T-helper 22 cell (primary cell): ENCODE data around the gene MC2R.
"Not testable (repeated sequence)": the region's sequence is repeated elsewhere in the genome, so short reads cannot be mapped to it uniquely, and the experiment has no call there.

ENCODE experiments used
- DNase-seq: peaks from one replicate; pipeline ENCODE4 v3.0.0-alpha.2; 2020; ENCODE audit warnings: low read depth

Gene MC2R

GRCh38 chr18:13892098-13892497 lies 23.2 kb downstream of the MC2R start:
- no peak for DNase-seq

- no peak for DNase-seq
Measured at GRCh38 chr18:13890761-13891361, 24.5 kb downstream of the MC2R start.

DNA sequence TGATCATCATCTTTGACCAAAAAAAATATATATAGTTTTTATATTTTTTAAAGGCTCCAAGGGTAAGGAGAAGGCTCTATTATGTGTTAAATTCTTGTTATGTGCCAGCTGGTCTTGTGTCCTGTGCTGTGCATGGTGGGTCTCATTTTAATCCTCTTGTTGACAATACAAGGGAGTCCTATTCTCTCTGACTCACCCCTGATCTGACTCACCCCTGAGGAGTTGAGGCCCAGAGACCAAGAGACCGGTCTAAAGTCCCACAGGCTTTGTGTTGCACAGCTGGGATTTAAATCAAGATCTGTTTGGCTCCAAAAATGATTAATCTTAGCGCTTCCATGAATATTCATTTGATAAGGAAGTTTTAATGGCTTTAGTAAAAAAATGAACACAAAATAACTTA lies 25.7 kb downstream of the MC2R start:
- no peak for DNase-seq

- DNase-seq, result no peak
Measured at GRCh38 chr18:13888191-13888716, 27.1 kb downstream of the MC2R start.

GRCh38 chr18:13885009-13885408 lies 30.3 kb downstream of the MC2R start:
- DNase-seq, result no peak

DNA sequence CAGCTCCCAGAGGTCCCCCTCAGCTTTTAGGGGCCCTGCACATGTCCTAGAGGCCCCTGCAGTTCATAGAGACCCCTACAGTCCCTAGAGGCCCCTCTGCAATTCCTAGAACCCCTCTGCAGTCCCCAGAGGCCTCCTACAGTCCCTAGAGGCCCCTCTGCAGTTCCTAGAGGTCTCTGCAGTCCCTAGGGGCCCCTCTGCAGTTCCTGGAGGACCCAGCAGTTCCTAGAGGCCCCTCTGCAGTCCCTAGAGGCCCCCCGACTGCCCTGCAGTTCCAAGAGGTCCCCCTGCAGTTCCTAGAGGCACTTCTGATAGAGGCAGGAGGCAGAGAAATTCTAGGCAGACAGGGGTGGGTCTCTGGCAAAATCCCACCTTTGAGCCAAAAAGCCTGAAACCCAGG lies 35.4 kb downstream of the MC2R start:
- no peak for DNase-seq

DNA sequence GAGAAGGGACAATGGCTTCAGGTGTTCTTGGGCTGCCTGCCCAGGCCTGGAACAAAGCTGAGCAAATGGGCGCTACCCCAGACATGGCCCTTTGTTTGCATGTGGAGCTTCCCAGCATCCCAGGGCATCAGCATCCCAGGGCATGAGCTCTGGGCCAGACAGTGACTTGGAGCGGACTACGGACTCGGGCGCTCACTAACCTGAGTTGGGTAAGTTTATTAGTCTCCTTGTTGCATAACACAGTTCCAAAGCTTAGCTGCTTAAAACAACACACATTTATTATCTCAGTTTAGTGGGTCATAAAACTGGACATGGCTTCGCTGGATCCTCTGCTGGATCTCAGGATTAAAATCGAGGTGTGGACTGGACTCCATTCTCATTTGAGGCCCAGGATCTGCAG lies 35.8 kb downstream of the MC2R start:
- no peak for DNase-seq

- no peak for DNase-seq
Measured at GRCh38 chr18:13878857-13879256, 36.5 kb downstream of the MC2R start.

- no peak for DNase-seq
Measured at GRCh38 chr18:13877157-13877556, 38.2 kb downstream of the MC2R start.

GRCh38 chr18:13874558-13874957 lies 40.8 kb downstream of the MC2R start:
- DNase-seq, result no peak

DNA sequence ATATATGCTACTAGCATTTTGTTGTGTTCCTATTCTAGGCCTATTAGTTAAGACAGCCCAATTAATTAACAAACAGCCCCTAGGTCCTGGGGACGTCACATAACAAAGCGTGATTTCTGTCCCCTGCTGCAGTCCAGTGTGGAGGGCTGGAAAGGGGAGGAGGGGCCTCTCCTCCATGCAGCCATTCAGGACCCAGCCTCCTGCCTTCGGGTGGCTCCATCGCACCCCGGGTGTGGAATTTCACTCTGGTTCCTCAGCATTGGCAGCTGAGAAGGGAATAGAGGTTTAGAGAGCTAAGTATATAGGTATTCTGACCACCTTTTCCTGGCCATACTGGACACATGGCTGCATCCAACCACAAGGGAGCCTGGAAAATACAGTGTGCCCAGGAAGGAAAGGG lies 42.4 kb downstream of the MC2R start:
- DNase-seq, result no peak

DNA sequence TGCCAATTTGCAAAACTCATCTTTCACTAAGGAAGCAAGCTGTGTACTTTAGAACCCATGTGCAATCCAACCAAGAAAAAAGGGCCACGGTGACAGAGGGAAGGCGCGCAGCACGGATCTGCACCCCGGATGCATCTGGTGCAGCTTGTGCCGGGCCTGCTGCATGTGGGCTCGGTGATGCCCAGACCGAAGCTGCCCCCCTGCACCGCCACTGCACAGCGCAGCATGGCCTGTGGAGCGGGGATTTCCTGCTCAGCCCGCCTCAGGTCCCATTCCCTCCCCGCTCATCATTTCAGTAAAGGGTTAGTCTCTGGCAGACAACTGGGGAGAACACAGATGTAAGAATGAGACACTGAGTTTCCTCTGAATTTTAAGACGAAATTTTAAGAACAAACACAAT lies 43.0 kb downstream of the MC2R start:
- DNase-seq, result no peak

DNA sequence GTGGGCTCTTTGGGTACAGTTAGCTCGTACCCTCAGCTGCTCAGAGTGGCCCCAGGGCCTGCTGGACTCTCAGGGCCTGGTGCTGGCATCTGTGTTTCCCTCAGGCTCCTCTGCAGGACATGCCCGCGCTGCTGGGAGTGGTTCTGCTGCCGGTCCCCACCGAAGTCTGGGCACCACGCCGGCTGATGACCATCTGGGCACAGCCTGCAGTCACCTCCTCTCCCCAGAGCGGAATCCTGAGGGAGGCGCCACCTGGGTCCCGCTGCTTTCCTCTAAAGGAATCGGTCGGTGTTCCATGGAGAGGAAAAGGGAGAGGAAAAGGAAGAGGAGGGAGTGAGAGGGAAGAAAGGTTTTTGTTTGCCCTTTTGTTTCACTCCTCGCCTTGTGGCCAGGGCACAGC lies 43.6 kb downstream of the MC2R start:
- no peak for DNase-seq

DNA sequence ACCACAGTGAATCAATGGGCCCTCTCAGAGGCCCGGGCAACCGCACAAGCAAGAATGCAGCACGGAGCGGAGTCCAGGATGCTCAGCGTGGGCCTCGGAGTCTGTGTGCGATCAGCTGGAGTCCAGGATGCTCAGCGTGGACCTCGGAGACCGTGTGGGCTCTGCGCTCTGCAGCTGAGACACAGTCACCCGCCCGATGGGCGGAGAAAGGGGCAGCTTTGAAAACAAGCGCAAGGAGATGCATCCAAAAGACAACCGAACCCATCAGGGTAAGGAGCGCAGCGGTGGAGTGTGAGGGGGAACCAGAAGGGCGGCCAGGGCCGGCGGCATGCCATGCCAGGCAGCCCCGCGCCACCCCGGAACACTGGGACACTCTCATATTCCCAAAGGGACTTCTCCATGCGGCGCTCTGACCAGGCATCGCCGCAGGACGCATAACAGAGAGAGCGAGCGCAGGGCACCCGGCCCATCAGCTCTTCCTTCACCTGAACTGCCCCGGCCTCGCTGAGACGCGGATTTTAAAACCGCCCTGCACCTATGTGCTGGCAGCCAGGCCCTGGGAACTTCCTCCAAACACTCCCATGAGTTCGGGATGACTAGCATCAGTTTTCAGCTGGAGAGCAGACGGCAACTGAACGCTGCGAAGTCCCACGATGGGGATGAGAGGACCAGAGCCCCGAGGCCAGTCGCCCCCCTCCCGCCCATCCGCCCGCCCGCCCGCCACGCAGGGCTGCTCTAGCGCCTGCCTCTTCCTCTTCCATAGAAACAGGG lies 46.6 kb downstream of the MC2R start:
- DNase-seq, result no peak

DNA sequence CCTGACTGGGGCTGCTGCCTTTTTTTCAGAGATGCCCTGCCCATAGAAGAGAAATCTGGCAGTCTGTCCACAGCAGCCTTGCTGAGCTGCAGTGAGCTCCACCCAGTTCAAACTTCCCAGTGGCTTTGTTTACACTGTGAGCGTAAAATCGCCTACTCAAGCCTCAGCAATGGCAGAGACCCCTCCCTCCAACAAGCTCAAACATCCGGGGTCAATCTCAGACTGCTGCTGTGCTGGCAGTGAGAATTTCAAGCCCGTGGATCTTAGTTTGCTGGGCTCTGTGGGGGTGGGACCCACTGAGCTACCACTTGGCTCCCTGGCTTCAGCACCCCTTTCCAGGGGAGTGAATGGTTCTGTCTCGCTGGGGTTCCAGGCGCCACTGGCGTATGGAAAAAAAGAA lies 52.4 kb downstream of the MC2R start:
- DNase-seq, result not testable (repeated sequence)

GRCh38 chr18:13849791-13850190 lies 65.5 kb downstream of the MC2R start:
- DNase-seq, result no peak

GRCh38 chr18:13836559-13836958 lies 78.8 kb downstream of the MC2R start:
- no peak for DNase-seq

- no peak for DNase-seq
Measured at GRCh38 chr18:13835202-13835601, 80.1 kb downstream of the MC2R start.

DNA sequence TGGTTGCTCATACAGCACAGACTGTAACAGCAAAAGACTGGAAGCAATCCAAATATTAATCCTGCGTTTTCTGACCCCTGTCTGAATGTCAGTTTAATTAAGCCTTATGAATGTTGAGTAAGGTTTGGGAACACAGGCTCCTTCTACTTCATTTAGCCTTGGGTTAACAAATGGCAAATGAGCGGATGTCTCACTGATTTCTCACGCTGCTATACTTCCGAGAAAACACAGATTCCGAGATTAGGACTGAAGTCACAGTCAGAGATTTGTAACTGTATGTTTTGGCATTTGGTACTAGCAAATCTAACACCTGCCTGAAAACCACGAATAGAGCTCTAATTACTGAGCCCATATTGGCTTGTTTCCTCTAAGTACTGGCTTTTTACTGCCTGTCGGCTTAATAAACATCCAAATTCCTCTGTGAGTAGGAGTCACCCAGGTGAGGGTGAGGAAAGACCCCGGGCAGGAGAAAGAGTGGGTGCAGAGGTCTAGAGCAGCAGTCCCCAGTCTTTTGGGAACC lies 80.8 kb downstream of the MC2R start:
- no peak for DNase-seq
